B cell (primary cell): ENCODE data around the gene SHQ1. TPM values are rescaled to one million over a fixed set of nuclear protein-coding genes. Genes with fewer than 3 reads are reported as not detected.

Experiments used
- ATAC-seq: fragments of 200-7000 bp; cut with Tn5 transposase; one replicate; pipeline ENCODE4 v1.10.0; 2021; ENCODE audit warnings: low read depth, mild to moderate bottlenecking, moderate number of reproducible peaks, moderate library complexity
- CTCF ChIA-PET: fragments of 350-600 bp; sonication (Branson Sonifier 250); formaldehyde crosslinking; loops from one replicate; lab custom pipeline; 2021; ENCODE audit warnings: antibody characterized with exemption, inconsistent platforms; lab: Charles Lee
- POLR2A ChIA-PET: fragments of 350-600 bp; sonication (Branson Sonifier 250); formaldehyde crosslinking; loops from one replicate; lab custom pipeline; 2021; ENCODE audit warnings: antibody characterized with exemption; lab: Charles Lee
- DNase-seq: peaks from one replicate; pipeline ENCODE4 v3.0.0; 2013
- H2AFZ ChIP-seq: 2 replicates; pipeline ENCODE4 v1.6.1; 2012; ENCODE audit warnings: mild to moderate bottlenecking, low read depth, low read length; ENCODE audit not compliant: insufficient read depth, poor library complexity, severe bottlenecking
- H3K27ac ChIP-seq, 2 donors: 1 replicate in 1 of 2; 2 replicates in 1 of 2; pipeline ENCODE4 v1.5.1; 2012 to 2013; ENCODE audit warnings: low read length in 2 of 2, mild to moderate bottlenecking in 2 of 2, moderate library complexity in 1 of 2
- H3K27me3 ChIP-seq, 4 experiments: fragments of 200-600 bp in 1 of 4; sonication (generic) in 1 of 4; replicated peaks in 1 of 4; 1 replicate in 2 of 4; 2 replicates in 2 of 4; pipeline versions ENCODE4 v1.6.1 to v1.7.0; 2013 to 2016; ENCODE audit warnings: low read length in 3 of 4, mild to moderate bottlenecking in 2 of 4, mixed read lengths in 1 of 4, moderate library complexity in 1 of 4; ENCODE audit not compliant: insufficient read depth in 4 of 4, control insufficient read depth in 3 of 4; ENCODE audit errors: control extremely low read depth in 1 of 4
- H3K36me3 ChIP-seq, 2 experiments: replicated peaks in 1 of 2; 1 replicate in 1 of 2; 2 replicates in 1 of 2; pipeline versions ENCODE4 v1.6.1 to v1.7.1; 2013; ENCODE audit warnings: low read length in 1 of 2; ENCODE audit not compliant: insufficient read depth in 2 of 2, control insufficient read depth in 1 of 2; ENCODE audit errors: control extremely low read depth in 1 of 2, extremely low read depth in 1 of 2
- H3K4me1 ChIP-seq, 2 donors: fragments of 200-600 bp in 1 of 2; sonication (generic) in 1 of 2; 1 replicate in 1 of 2; 2 replicates in 1 of 2; pipeline versions ENCODE4 v1.5.1 to v1.6.1; 2013 to 2017; ENCODE audit warnings: low read length in 2 of 2; ENCODE audit not compliant: control insufficient read depth in 2 of 2, insufficient read depth in 2 of 2
- H3K4me2 ChIP-seq: replicated peaks from 2 replicates; pipeline ENCODE3; 2012; ENCODE audit warnings: mild to moderate bottlenecking, low read depth, low read length; ENCODE audit not compliant: poor library complexity, severe bottlenecking
- H3K4me3 ChIP-seq, 5 experiments: fragments of 200-600 bp in 1 of 5; sonication (generic) in 1 of 5; 1 replicate in 3 of 5; 2 replicates in 2 of 5; pipeline versions ENCODE4 v1.5.1 to v1.7.0; 2011 to 2016; ENCODE audit warnings: low read length in 4 of 5, mild to moderate bottlenecking in 4 of 5, low read depth in 2 of 5, control low read depth in 1 of 5, moderate library complexity in 1 of 5; ENCODE audit not compliant: insufficient read depth in 1 of 5; ENCODE audit errors: control extremely low read depth in 1 of 5, extremely low read depth in 1 of 5
- H3K79me2 ChIP-seq: fragments of 200-600 bp; sonication (generic); one replicate; pipeline ENCODE4 v1.6.0; 2016; ENCODE audit warnings: low read length; ENCODE audit not compliant: control insufficient read depth, insufficient read depth
- H3K9ac ChIP-seq: fragments of 200-600 bp; sonication (generic); 2 replicates; pipeline ENCODE4 v1.6.1; 2017; ENCODE audit warnings: mild to moderate bottlenecking, low read length, moderate library complexity
- H3K9me3 ChIP-seq, 3 donors: one replicate each; pipeline versions ENCODE4 v1.6.1 to v1.7.1; 2013; ENCODE audit warnings: low read length in 2 of 3; ENCODE audit not compliant: control insufficient read depth in 2 of 3, insufficient read depth in 1 of 3; ENCODE audit errors: control extremely low read depth in 1 of 3
- H4K20me1 ChIP-seq: 2 replicates; pipeline ENCODE4 v1.6.0; 2012; ENCODE audit warnings: mild to moderate bottlenecking, low read length; ENCODE audit not compliant: insufficient read depth, control insufficient read depth, poor library complexity, severe bottlenecking
- H3K27ac Mint-ChIP-seq: one replicate; pipeline ENCODE4 v1.8.0; 2021; ENCODE audit warnings: mixed read lengths
- H3K27me3 Mint-ChIP-seq: one replicate; pipeline ENCODE4 v1.8.0; 2021; ENCODE audit warnings: mixed read lengths
- H3K4me1 Mint-ChIP-seq: one replicate; pipeline ENCODE4 v1.8.0; 2021; ENCODE audit warnings: mixed read lengths
- H3K4me3 Mint-ChIP-seq: one replicate; pipeline ENCODE4 v1.8.0; 2021; ENCODE audit warnings: mixed read lengths
- H3K9me3 Mint-ChIP-seq: one replicate; pipeline ENCODE4 v1.8.0; 2022; ENCODE audit warnings: mixed read lengths; ENCODE audit not compliant: insufficient read depth
- CTCF ChIP-seq: fragments of 200-600 bp; IDR thresholded peaks from one replicate; pipeline ENCODE4 v1.8.0; 2022; ENCODE audit warnings: antibody characterized with exemption, mild to moderate bottlenecking
- EZH2 ChIP-seq: IDR thresholded peaks from 2 replicates; pipeline ENCODE4 v1.6.1; 2012; ENCODE audit warnings: borderline replicate concordance, low read depth, mild to moderate bottlenecking, moderate library complexity, low read length; ENCODE audit not compliant: insufficient read depth, poor library complexity, severe bottlenecking
- WGBS: methylation state at CpG from one replicate; pipeline ENCODE4 v1.1.5; 2013; ENCODE audit warnings: missing lambda C conversion rate; ENCODE audit not compliant: insufficient coverage; 5-methylcytosine and 5-hydroxymethylcytosine counted together
- intact Hi-C: fragments of 100-400 bp; cut with micrococcal nuclease; formaldehyde crosslinking; loops from one replicate; pipeline ENCODE4 v1.10.0; 2022
- polyA plus RNA-seq: library from polyadenylated mRNA; depleted of rRNA; stranded (reverse); fragments of >200 nt; gene quantifications from 2 replicates; pipeline ENCODE4 v1.2.3, GENCODE V29; 2012
- total RNA-seq, 2 donors: library from RNA; stranded (reverse); fragments of 120-200 nt in 1 of 2; gene quantifications; 1 replicate in 1 of 2; 2 replicates in 1 of 2; pipeline versions ENCODE4 v1.2.3 to v1.2.4, GENCODE V29; 2013 to 2022

Gene SHQ1
- total and polyA plus RNA-seq, 2 donors (not counting 1 experiment from before 2014, with no cell fraction given): 3.6 to 32.0 TPM

GRCh38 chr3:72810659-72811434, 37.4 kb downstream of the SHQ1 start:
- H3K27me3 ChIP-seq: no peaks in the 10 kb centered on the region
- no peak overlapping the region for H3K4me3 ChIP-seq
- Mint-ChIP-seq H3K4me3 (no peak overlapping the region), H3K27ac (no peak overlapping the region), H3K4me1 (peaks cover 9% of the 10 kb centered on the region), H3K27me3 (no peaks in the 10 kb centered on the region), H3K9me3 (no peaks in the 10 kb centered on the region)
- ATAC-seq (no peak), DNase-seq (no peak)
- H3K4me1 ChIP-seq: peaks cover 0 to 2% of the 10 kb centered on the region in 2 donors
- no peak overlapping the region for H2AFZ ChIP-seq
- TF ChIP-seq EZH2: no peak
- no peaks in the 10 kb centered on the region for H3K79me2 ChIP-seq
- no peaks in the 10 kb centered on the region for H3K9me3 ChIP-seq
- H3K4me2 ChIP-seq: no peak overlapping the region
- H3K36me3 ChIP-seq: peaks cover 1 to 2% of the 10 kb centered on the region in 2 experiments
- H4K20me1 ChIP-seq: no peaks in the 10 kb centered on the region
- intact Hi-C loops: no loop called here
- ChIA-PET POLR2A (no interaction called here), CTCF (interaction anchor here (3.2 kb wide), 2 partner anchors 12 to 145 kb away, joined by 11 to 16 read pairs; no protein-coding TSS in a partner anchor)
- no peak overlapping the region for H3K27ac ChIP-seq
- 100% methylated on average over 2 of the region's 6 CpGs for WGBS
- H3K9ac ChIP-seq: no peak overlapping the region

- no peaks in the 10 kb centered on the region for H3K9me3 ChIP-seq
- H3K9me3 Mint-ChIP-seq: no peaks in the 10 kb centered on the region
- H3K4me3 Mint-ChIP-seq: no peak overlapping the region
- no peak overlapping the region for H3K4me2 ChIP-seq
- H3K4me1 ChIP-seq: peaks cover 0 to 2% of the 10 kb centered on the region in 2 donors
- no peak overlapping the region for H3K27ac ChIP-seq
- H3K27ac Mint-ChIP-seq: no peak overlapping the region
- no peaks in the 10 kb centered on the region for H3K79me2 ChIP-seq
- intact Hi-C loops: no loop called here
- peaks cover 9% of the 10 kb centered on the region for H3K4me1 Mint-ChIP-seq
- DNase-seq (no peak), ATAC-seq (no peak)
- peaks cover 1 to 2% of the 10 kb centered on the region in 2 experiments for H3K36me3 ChIP-seq
- H3K27me3 ChIP-seq: no peaks in the 10 kb centered on the region
- H3K27me3 Mint-ChIP-seq: no peaks in the 10 kb centered on the region
- no peak overlapping the region for H3K9ac ChIP-seq
- H4K20me1 ChIP-seq: no peaks in the 10 kb centered on the region
- POLR2A ChIA-PET: no interaction called here
- no peak for TF ChIP-seq EZH2
- TF ChIP-seq CTCF: no peak
- no peak overlapping the region for H3K4me3 ChIP-seq
- CTCF ChIA-PET: interaction anchor here (3.2 kb wide), 1 partner anchor 144 kb away, joined by 11 read pairs; no protein-coding TSS in a partner anchor
- no peak overlapping the region for H2AFZ ChIP-seq
Measured at GRCh38 chr3:72810063-72810462, 38.2 kb downstream of the SHQ1 start.
